ENCODE data around the gene ARSI.

The ARSI gene

DNA sequence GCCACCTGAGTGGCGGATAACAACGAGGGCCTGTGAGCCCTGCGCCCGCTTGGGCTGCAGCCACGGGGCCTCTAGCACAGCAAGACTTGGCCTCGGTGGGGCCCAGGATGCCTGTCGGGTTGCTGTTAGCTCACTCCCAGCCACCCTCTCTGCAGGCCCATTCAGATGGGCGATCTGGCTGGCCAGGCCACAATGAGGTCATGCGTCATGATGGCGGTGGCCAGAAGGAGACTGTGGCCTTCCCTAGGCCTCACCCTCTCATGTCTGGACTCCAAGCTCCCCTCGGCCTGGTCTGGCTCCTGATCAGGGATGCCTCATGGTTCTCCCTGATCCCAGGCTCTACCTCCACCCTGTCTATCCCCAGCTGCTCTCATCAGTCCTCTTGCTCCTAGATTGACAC lies 35.8 kb upstream of the ARSI start:
- Mint-ChIP-seq H3K27ac (no peak overlapping the region), H3K27me3 (no peaks in the 10 kb centered on the region)

DNA sequence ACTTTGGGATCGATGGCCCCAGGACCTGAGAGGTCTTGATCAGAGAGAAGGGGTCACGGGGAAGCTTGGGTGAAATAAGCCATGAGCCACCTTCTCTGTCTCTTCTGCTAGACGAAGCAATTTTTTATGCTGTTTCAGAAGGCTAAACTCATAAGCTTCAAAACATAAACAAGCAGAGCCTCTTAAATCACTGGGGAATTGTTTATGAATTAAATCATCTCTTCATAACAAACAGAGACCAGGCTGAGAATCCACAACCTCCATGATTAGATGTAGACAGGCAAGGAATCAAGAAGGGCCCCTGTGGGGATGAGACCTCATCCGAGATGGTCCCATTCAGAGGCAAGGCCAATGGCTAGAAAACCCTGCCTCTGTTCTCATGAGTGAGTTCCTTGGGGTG lies 33.1 kb upstream of the ARSI start:
- H3K9me3 Mint-ChIP-seq, result no peaks in the 10 kb centered on the region
- no peaks in the 10 kb centered on the region for H3K36me3 Mint-ChIP-seq (ENCODE audit: low read depth)
- no peak for DNase-seq
- no peaks in the 10 kb centered on the region for H3K27me3 Mint-ChIP-seq
- no peak overlapping the region for H3K27ac Mint-ChIP-seq
- H3K4me3 Mint-ChIP-seq, result no peak overlapping the region
- H3K4me1 Mint-ChIP-seq (ENCODE audit: low read depth), result peaks cover under 1% of the 10 kb centered on the region

More for the DNA sequence above, 35.8 kb upstream of the ARSI start:
- no peaks in the 10 kb centered on the region for H3K9me3 Mint-ChIP-seq
- no peaks in the 10 kb centered on the region for H3K36me3 Mint-ChIP-seq (ENCODE audit: low read depth)
- DNase-seq, result no peak
- peaks cover 5% of the 10 kb centered on the region for H3K4me1 Mint-ChIP-seq (ENCODE audit: low read depth)
- no peak overlapping the region for H3K4me3 Mint-ChIP-seq

DNA sequence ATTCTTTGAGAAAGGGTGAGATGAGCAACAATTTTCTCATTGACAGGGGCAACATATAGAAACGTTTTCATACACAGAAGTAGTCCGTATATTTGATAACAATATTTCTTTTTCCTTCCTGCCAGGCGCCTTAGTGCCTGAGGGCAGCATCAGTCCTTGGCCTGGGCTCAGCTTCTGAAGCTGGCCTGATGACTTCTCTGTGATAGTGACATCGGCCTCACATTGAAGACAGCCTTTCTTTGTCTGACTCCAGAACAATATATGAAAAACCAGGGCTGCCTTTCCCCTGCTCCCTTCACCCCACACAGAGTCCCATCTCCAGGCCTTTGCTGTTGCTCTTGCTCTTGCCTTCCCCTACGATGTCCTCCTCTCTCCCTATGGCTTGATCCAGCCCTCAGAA lies 30.7 kb upstream of the ARSI start:
- DNase-seq, result no peak
- Mint-ChIP-seq H3K27ac (no peak overlapping the region), H3K27me3 (no peaks in the 10 kb centered on the region), H3K36me3 (ENCODE audit: low read depth) (no peaks in the 10 kb centered on the region), H3K4me1 (ENCODE audit: low read depth) (no peaks in the 10 kb centered on the region), H3K9me3 (no peaks in the 10 kb centered on the region), H3K4me3 (no peak overlapping the region)

DNA sequence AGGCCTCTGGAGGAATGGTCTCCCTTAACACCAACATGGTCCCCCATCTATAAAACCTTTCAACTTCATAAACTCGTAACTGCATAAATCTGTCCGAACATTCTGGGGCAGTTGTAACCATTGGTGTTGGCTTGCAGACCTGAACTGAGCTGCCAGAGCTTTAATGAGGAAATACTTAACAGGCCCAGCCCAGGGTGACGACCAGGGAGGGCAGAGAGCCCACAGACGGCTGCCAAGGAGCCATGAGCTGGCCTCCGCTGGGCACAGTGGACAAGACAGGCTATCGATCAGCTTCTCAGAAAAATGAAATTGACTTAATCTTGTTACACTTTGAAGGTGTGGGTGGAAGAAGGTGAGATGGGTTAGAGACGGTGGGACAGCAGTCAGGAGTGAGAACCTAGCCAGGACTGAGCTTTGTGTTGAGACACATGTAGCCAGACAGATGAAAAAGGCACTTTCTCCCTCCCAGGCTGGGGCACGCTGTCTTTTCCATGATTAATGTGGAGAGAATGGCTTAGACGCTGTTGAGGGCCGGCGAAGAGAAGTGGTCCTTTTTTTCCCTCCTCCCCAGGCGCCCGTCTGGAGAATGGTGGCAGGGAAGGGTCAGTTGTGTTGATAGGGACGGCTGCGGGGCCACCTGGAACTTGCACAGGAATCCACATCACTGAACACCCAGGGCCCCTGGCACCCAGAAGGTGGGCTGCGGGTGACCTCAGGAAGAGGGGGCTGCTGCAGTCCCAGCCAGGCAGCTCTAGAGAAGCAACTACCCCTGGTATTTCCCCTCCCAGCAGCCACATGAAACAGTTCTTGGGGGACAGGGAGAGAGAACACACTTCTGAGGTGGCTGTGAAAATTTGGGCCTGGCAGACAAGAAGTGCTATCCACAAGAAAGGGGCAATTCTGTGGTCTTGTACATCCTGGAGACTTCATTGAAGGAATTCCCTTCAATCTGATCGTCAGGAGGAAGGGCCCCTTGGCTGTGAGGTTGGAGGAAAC lies 27.5 kb upstream of the ARSI start:
- Mint-ChIP-seq H3K36me3 (ENCODE audit: low read depth) (no peaks in the 10 kb centered on the region), H3K27me3 (peaks cover 3% of the 10 kb centered on the region), H3K4me1 (ENCODE audit: low read depth) (no peaks in the 10 kb centered on the region), H3K4me3 (no peak overlapping the region), H3K27ac (no peak overlapping the region), H3K9me3 (no peaks in the 10 kb centered on the region)
- no peak for DNase-seq

DNA sequence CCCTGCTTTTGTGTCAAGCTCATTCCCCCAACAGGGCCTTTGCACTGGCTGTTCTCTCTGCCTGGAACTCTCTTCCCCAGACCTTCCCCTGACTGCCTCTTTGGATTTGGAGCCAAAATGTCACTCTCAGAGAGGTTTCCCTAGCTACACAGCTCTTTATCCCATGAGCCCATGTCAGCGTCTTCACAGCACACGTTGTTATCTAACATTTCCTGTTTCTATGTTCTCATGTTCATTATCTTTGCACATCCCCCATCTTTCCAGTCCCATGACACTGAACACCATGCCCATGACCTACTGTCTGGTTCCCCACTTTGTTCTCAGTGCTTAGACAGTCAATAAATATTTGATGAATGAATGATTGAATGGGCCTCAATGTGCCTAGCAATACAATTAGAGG lies 26.3 kb upstream of the ARSI start:
- no peak overlapping the region for H3K4me3 Mint-ChIP-seq
- H3K9me3 Mint-ChIP-seq, result no peaks in the 10 kb centered on the region
- no peak for DNase-seq
- H3K27me3 Mint-ChIP-seq, result peaks cover 3% of the 10 kb centered on the region
- H3K27ac Mint-ChIP-seq, result no peak overlapping the region
- H3K4me1 Mint-ChIP-seq (ENCODE audit: low read depth), result no peaks in the 10 kb centered on the region
- H3K36me3 Mint-ChIP-seq (ENCODE audit: low read depth), result no peaks in the 10 kb centered on the region

DNA sequence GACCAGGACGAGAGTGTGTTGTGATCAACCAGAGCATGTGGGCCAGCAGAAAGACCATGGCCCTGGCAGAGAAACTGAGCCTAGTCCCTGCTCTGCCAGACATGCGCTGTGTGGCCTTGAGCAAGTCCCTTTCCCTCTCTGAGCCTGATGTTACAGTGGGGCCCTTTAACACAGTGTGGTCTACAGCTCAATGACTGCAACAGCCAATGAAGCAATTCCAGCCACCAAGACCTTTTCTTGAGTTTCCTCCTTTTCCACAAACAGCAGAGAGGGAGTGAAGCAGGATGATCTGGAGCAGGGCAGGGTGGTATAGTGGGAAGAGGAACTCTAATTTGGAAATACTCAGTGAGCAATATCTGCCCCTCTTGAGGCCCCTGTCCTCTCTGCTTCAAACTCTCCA lies 25.8 kb upstream of the ARSI start:
- peaks cover 3% of the 10 kb centered on the region for H3K27me3 Mint-ChIP-seq
- no peaks in the 10 kb centered on the region for H3K36me3 Mint-ChIP-seq (ENCODE audit: low read depth)
- no peak for DNase-seq
- no peaks in the 10 kb centered on the region for H3K4me1 Mint-ChIP-seq (ENCODE audit: low read depth)
- H3K27ac Mint-ChIP-seq, result no peak overlapping the region
- H3K4me3 Mint-ChIP-seq, result no peak overlapping the region
- no peaks in the 10 kb centered on the region for H3K9me3 Mint-ChIP-seq

DNA sequence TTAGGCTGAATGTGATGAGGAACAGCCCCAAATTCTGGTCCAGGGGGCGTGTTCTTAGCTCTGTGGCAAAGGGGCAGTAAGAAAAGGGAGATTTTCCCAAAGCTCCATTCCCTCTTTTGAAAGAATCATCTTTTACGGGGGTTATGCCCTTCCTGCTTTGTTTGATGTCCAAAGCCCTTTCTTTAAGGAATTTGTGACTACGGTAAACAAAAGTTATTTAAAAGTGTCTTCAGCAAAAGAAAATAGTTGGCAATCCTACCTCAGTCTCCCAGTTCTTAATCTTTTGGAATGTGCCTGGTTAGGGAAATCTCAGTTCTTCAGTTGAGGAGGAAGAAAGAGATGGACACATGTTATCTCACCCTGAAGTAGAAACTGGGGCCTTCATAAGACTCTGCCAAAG lies 24.4 kb upstream of the ARSI start:
- Mint-ChIP-seq H3K36me3 (ENCODE audit: low read depth) (no peaks in the 10 kb centered on the region), H3K9me3 (no peaks in the 10 kb centered on the region), H3K27me3 (peaks cover 3% of the 10 kb centered on the region), H3K27ac (no peak overlapping the region), H3K4me3 (no peak overlapping the region), H3K4me1 (ENCODE audit: low read depth) (no peaks in the 10 kb centered on the region)
- DNase-seq, result no peak

DNA sequence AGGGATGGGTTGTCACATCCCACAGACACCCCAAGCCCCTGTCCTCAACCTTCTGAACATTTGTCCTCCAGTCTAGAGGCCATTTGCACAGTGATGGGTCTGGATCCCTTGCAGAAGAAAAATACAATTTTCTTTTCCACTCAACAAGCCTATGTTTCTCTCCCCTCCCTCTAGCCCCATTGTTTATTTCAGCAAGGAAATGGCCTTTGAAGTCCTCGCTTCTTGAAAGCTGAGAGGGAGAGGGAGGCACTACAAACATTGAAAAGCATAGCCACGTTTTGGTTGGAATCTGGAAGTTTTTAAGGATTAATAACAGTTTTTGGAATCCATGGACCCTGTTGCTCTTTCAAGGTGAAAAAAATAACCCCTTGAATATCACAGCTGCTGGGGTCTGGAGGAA lies 24.0 kb upstream of the ARSI start:
- Mint-ChIP-seq H3K27me3 (peaks cover 3% of the 10 kb centered on the region), H3K36me3 (ENCODE audit: low read depth) (no peaks in the 10 kb centered on the region), H3K27ac (no peak overlapping the region), H3K9me3 (no peaks in the 10 kb centered on the region), H3K4me1 (ENCODE audit: low read depth) (peaks cover 1% of the 10 kb centered on the region), H3K4me3 (no peak overlapping the region)
- no peak for DNase-seq

DNA sequence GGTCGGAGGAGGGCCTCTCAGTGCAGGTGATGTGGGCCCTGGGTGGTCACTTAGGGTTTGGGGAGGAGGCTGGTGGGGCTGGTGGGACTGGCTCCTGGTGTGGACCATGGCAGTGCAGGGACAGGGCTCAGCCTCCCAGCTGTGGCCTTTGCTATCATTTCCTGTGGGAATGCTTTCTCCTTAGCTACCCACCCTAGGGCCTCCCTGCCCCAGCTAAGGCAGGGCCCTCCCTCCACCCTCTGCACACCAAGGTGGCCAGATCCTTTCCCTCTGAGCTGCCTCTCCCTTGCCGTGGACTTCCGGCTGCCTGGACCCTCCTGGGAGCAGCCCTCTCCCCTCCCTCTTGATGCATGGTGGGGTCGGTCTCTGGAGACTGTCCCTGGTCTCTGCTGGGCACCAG lies 22.7 kb upstream of the ARSI start:
- H3K36me3 Mint-ChIP-seq (ENCODE audit: low read depth), result no peaks in the 10 kb centered on the region
- no peak overlapping the region for H3K4me3 Mint-ChIP-seq

DNA sequence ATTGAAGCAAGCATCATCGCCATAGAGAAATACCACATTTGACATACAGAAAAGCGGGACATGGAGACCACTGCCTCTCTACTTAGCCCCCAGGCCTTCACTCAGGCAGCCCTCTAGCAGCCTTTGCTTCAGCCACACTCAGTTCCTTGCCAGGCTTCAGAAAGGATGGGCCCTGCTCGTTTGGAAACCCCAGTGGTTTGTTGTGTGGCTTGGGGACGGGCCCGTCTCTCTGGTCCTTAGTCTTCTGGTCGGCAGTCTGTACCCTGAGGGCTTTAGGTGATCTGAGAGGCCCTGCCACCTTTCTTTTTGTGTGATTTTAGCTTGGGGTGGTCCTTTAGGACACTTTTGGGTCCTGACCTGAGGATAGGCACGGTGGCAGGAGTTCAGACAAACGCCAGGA lies 21.1 kb upstream of the ARSI start:
- Mint-ChIP-seq H3K4me1 (ENCODE audit: low read depth) (peaks cover 1% of the 10 kb centered on the region), H3K27ac (no peak overlapping the region), H3K4me3 (no peak overlapping the region), H3K9me3 (no peaks in the 10 kb centered on the region), H3K27me3 (peaks cover 3% of the 10 kb centered on the region), H3K36me3 (ENCODE audit: low read depth) (no peaks in the 10 kb centered on the region)
- DNase-seq, result no peak

More for the DNA sequence above, 22.7 kb upstream of the ARSI start:
- H3K9me3 Mint-ChIP-seq, result no peaks in the 10 kb centered on the region
- DNase-seq, result no peak
- H3K4me1 Mint-ChIP-seq (ENCODE audit: low read depth), result peaks cover 1% of the 10 kb centered on the region
- no peak overlapping the region for H3K27ac Mint-ChIP-seq
- peaks cover 3% of the 10 kb centered on the region for H3K27me3 Mint-ChIP-seq

DNA sequence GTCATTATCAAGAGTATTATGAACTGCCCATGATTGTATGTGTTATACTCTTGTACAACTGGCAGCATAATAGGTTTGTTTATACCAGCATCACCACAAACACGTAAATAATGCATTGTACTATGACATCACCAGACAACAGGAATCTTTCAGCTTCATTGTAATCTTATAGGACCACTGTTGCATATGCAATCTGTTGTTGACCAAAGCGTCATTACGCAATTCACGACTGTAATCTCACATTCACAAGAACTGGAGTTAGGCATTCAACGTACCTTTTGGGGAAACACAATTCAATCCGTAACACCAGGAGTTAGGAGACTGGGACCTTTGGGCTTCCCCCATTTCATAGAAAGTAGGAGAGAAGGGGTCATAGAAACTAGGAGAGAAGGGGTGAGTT lies 20.4 kb upstream of the ARSI start:
- H3K4me1 Mint-ChIP-seq (ENCODE audit: low read depth), result peaks cover 1% of the 10 kb centered on the region
- H3K27me3 Mint-ChIP-seq, result peaks cover 3% of the 10 kb centered on the region
- no peak overlapping the region for H3K27ac Mint-ChIP-seq
- H3K4me3 Mint-ChIP-seq, result no peak overlapping the region
- H3K9me3 Mint-ChIP-seq, result no peaks in the 10 kb centered on the region
- H3K36me3 Mint-ChIP-seq (ENCODE audit: low read depth), result no peaks in the 10 kb centered on the region
- DNase-seq, result no peak

DNA sequence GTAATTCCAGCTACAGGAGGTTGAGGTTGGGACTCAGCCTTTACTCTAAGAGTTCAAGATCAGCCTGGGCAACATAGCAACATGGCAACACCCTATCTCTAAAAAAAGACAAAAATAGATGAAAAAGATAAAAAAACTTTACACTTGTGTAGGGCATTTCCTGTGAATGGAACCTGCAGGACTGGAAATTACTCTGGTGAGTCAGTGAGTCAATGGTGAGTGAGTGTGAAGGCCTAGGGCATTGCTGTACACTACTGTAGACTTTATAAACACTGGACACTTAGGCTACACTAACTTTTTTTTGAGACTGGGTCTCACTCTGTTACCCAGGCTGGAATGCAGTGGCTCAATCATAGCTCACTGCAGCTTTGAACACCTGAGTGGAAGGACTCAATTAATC lies 19.5 kb upstream of the ARSI start:
- Mint-ChIP-seq H3K36me3 (ENCODE audit: low read depth) (no peaks in the 10 kb centered on the region), H3K9me3 (no peaks in the 10 kb centered on the region), H3K4me1 (ENCODE audit: low read depth) (peaks cover 1% of the 10 kb centered on the region), H3K27ac (no peak overlapping the region), H3K4me3 (no peak overlapping the region), H3K27me3 (peaks cover 3% of the 10 kb centered on the region)
- DNase-seq, result no peak

DNA sequence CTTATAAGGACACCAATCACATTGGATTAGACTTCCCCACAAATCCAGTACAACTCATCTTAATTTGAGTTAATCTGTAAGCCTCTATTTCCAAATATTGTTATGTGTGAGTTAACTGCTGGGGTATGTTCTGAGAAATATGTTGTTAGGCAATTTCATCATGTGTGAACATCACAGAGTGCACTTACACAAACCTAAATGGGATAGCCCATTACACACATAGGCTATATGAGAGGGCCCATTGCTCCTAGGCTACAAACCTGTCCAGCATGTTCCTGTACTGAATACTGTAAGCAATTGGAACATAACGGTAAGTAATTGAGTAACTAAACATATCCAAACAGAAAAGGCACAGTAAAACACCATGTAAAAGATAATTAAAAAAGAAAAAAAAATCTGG lies 19.1 kb upstream of the ARSI start:
- no peaks in the 10 kb centered on the region for H3K9me3 Mint-ChIP-seq
- H3K27ac Mint-ChIP-seq, result no peak overlapping the region
- peaks cover 3% of the 10 kb centered on the region for H3K27me3 Mint-ChIP-seq
- H3K4me1 Mint-ChIP-seq (ENCODE audit: low read depth), result peaks cover 1% of the 10 kb centered on the region
- no peaks in the 10 kb centered on the region for H3K36me3 Mint-ChIP-seq (ENCODE audit: low read depth)
- H3K4me3 Mint-ChIP-seq, result no peak overlapping the region
- no peak for DNase-seq

DNA sequence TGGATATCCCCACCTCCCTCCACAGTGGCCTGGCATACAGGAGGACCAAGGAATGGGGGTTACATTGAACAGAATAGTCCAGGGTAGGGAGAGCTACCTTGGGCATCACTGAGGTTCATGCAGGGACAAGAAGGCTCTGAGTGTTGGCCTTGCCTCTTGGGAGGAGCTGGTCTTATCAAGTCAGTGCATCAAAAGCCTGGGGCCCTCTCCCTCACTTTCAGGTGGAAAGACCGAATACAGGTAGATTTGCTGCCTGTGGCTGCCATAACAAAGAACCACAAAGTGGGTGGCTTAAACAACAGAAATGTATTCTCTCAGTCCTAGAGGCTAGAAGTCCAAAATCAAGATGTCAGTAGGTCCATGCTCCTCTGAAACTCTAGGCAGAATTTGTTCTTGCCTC lies 18.5 kb upstream of the ARSI start:
- Mint-ChIP-seq H3K4me3 (no peak overlapping the region), H3K36me3 (ENCODE audit: low read depth) (no peaks in the 10 kb centered on the region), H3K27ac (no peak overlapping the region), H3K4me1 (ENCODE audit: low read depth) (peaks cover 1% of the 10 kb centered on the region), H3K27me3 (peaks cover 3% of the 10 kb centered on the region), H3K9me3 (no peaks in the 10 kb centered on the region)
- DNase-seq, result no peak

DNA sequence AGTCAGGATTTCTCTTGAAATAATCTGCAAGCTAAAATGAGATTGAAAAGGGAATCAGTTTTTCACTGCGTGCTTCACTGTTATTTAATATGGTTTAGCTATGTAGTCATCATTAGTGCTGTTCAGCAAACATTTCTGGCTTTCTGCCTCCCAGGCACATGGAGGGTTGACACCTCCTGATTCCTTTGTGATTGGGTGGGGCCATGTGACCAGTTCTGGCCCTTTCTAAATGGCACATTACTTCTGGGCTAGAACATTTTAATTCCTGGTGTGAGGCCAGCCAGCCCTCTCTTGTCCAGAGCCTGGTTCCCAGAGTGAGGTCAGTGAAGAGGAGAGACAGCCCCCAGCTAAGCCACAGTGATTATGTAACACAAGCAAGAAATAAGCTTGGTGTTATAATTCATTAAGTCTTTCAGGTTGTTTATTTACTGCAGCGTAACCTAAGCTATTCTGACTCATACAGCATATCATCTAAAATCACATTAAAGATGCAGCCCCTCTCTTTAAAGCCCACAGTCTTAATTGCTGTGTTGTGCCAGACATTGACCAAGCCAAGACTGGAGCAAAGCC lies 17.4 kb upstream of the ARSI start:
- H3K36me3 Mint-ChIP-seq (ENCODE audit: low read depth), result no peaks in the 10 kb centered on the region
- DNase-seq, result no peak
- H3K4me1 Mint-ChIP-seq (ENCODE audit: low read depth), result peaks cover 1% of the 10 kb centered on the region
- no peak overlapping the region for H3K4me3 Mint-ChIP-seq
- no peaks in the 10 kb centered on the region for H3K27me3 Mint-ChIP-seq
- H3K27ac Mint-ChIP-seq, result no peak overlapping the region
- H3K9me3 Mint-ChIP-seq, result no peaks in the 10 kb centered on the region
